Right kidney (tissue), 1 donor: ENCODE measurements around the gene LMX1B.
A peak's percentile ranks its signal among the peaks of the same experiment; 100 is the strongest.

Experiments used
- DNase-seq: peaks from one replicate; pipeline ENCODE4 v3.0.0-alpha.2; 2016

The LMX1B gene

DNA sequence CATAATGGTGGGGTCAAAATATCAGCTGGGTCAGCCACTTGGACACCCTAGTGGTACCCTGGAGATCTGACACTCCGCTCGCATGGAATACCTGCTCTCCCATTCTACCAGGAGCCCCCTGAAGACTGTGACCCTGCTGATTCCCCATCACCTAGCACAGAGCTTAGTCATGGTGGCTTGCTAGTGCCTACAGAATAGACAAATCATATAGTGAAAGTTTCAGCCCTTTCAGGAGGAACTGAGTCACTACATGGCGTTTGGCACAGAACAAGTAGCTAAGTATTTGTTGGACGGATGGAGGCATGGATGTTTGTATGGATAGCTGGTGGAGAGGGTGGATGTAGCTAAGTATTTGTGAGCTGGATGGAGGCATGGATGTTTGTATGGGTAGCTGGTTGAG is 65.3 kb downstream of the LMX1B start:
- no peak for DNase-seq

DNA sequence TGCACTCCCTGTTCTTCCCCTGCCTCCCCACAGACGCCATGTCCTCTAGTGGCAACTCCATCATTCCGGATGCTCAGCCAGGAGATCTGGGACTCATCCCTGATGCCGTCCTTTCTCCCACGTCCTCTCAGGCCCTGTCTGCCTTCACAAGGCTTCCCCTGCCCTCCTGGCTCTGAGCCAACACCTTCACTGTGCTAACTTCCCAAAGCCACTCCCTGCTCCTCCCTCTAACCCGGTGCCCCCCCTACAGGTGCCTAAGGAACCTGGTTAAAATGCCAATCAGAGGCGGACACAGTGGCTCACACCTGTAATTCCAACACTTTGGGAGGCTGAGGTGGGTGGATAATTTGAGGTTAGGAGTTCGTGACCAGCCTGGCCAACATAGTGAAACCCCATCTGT is 67.6 kb downstream of the LMX1B start:
- DNase-seq: no peak

DNA sequence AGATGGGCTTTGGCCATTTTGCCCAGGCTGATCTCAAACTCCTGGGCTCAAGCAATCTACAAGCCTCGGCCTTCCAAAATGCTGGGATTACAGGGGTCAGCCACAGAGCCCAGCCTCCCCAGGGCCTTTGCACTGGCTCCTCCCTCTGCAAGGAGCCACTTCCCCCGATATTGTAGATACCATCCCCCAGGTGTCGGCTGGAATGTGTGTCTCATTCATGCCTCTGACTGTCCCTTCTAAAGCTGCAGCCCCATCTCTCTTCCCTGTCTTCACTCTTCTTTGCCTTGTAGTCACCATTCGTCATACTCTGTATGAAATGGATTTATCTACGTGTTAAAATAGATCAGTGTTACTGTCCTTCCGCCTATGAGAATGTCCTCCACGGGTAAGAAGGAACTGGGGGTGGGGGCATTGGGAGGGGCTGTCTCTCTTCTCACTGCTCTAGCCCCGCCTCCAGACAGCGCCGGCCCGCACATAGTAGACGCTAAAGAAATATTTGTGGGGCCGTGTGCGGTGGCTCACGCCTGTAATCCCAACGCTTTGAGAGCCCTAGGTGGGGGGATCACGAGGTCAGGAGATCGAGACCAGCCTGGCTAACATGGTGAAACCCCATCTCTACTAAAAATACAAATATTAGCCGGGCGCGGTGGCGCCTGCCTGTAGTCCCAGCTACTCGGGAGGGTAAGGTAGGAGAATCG is 68.5 kb downstream of the LMX1B start:
- DNase-seq: no peak

DNA sequence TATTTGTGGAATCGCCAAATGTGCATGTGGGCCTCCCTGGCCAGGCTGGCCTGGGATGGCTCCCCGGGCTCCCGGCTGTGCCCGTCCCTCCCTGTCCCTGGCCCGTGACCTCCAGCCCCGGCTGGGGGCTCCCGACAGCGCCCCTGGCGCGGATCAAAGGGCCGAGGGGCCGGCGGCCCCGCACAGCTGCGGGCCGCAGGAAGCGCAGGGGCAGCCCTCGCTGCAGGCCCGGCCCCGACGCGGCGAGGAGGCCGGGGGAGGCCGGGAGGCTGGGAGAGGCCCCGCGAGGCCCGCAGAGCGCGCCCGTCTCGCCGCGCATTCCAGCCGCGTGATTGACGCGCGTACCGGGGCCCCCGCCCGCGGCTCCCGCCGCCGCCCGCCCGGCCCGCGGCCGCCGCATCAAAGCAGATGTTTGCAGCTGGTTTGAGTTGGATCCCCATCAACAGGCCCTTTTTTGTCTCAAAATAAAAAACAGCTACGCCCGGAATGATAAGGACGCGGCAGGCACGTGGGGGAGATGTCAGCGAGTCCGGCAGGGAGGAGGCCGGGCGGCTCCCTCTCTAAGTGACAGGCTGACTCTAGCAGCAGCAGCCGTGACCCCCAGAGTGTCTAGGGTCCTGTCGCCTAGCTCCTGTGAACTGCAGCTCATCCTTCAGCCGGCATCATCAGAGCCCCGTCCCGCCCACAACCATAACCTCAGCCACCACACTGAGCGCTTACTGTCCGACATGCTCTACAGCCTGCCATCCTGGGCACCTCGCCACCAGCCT is 69.4 kb downstream of the LMX1B start:
- DNase-seq: peak; percentile 60

DNA sequence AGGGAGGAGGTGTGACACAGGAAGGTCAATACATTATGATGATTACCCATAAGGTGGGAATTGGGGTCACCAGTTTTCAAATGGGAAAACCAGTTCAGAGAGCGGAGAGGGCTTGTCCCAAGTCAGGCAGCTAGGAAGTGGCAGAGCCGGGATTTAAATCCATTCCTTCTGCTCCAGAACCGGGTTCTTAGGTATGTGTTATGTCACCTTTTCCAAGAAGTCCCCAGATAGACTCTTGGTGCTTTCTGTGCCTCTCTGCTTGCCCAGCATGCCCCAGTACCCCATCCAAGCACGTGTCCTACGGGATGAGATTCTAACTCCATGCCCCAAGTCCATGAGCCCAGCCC is 69.9 kb downstream of the LMX1B start:
- no peak for DNase-seq

DNA sequence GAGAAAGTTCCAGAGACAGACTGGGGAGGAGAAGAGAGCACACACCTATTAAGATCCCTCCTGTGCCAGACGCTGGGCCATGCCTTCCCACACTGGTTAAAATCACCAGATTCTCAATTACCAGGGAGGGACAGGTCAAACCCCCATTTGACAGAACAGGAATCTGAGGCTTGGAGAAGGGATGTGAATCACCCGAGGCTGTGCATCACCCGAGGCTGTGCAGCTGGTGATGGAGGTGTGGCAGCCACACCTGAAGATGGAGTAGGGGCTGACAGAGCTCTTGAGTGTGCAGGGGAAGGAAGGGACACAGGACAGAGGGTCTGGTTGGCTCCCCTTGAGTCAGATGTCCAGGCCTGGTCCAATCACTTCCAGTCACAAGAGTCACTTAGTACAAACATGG is 70.6 kb downstream of the LMX1B start:
- no peak for DNase-seq

DNA sequence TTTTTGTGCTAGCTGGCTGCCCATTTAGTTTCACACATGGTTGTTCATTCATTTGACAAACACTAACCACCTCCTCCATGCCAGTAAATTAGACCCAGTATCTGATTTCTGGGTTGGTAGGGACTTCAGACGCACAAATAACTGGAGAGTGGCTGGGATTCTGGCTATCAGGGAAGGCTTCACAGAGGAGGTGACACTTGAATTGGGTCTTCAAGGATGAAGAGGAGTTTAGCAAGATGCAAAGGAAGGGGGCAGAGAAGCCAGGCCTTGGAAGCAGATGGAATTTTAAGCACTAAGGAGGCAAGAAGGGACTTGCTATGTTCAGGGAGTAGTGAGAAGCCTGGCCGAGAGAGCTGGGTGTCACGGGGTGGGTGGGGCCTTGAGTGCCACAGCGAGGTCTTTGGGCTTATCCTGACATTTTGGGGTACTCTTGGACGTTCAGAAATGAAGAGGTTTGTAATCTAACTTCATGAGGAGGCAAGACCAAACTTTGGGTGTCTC is 71.3 kb downstream of the LMX1B start:
- DNase-seq: no peak

- no peak for DNase-seq
These were observed 74.3 kb downstream of the LMX1B start for GRCh38 chr9:126687930-126688461.

DNA sequence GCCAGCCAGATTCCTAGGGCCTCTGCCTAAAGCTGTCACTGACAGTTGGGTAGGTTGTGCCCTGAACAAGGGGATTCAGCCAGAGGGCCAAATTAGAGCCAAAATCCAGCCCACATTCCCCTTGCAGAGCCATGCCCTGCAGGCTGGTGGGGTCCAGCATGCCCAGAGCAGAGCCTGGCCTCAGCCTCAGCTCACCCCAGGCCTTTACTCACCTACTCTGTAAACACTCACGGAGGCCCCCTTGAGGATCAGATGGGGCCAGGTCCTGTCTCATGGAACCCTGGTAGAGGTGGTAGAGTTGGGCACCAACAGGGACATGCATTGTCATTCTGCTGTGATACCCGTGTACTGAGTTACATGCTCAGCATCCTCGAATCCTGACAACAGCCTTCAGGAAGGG is 74.9 kb downstream of the LMX1B start:
- no peak for DNase-seq

GRCh38 chr9:126689027-126689825 is 75.5 kb downstream of the LMX1B start:
- DNase-seq: no peak

- DNase-seq: peak; percentile 64
These were observed 76.8 kb downstream of the LMX1B start for GRCh38 chr9:126690431-126691051.

DNA sequence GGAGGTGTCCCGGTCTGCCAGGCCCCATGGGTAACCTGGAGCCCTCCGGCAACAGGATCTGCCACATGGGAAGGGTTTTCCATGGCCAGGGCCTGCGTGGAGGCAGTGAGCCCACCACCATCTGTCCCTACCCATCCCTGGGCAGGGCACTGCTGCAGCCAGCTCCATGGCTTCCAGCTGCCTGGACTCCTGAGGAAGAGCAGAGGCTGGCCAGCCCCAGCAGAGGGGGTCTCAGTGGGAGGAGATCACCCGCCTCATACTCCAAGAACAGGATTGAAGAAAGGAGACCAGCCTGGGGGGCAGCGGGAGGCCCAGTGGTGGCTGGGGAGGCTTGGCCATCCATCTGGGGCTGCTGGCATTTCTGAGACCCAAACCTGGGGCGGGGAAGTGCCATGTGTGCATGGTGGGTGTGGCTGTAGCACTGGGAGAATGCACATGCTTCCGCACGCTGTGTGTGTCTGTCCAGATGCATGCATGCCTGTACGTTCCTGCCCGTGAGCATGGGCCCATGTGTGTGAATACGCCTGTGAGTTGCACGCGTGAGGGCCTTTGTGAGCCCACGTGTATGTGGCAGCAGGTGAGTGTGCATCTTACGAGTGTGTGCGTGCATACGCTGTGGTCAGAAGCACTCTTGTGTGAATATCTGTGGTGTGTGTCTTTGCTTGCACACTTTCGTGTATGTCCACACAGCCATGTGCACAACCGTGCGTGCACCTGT is 78.5 kb downstream of the LMX1B start:
- DNase-seq: no peak

DNA sequence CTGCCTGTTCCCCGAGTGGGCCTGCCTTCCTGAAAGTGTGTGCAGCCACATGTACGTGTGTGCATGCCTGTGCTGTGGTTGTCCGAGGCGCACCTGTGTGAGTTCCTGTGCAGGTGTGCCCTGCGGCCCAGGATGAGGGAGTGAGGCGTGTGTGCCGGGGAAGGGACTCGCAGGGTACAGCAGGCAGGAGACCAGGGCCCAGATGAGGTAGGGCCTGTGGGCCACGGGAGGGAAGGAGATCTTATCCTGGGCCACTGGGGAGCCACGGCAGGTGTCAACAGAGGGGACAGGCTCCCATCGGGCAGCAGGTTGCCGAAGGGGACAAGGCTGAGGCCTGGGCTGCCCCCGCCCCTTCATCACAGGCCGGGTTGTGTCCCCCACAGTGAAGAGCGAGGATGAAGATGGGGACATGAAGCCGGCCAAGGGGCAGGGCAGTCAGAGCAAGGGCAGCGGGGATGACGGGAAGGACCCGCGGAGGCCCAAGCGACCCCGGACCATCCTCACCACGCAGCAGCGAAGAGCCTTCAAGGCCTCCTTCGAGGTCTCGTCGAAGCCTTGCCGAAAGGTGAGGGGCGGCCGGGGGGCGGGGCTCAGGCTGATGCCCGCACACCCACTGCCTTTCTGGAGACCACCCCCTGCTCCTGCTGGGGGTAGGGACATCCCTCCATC is 79.2 kb downstream of the LMX1B start:
- DNase-seq: no peak

DNA sequence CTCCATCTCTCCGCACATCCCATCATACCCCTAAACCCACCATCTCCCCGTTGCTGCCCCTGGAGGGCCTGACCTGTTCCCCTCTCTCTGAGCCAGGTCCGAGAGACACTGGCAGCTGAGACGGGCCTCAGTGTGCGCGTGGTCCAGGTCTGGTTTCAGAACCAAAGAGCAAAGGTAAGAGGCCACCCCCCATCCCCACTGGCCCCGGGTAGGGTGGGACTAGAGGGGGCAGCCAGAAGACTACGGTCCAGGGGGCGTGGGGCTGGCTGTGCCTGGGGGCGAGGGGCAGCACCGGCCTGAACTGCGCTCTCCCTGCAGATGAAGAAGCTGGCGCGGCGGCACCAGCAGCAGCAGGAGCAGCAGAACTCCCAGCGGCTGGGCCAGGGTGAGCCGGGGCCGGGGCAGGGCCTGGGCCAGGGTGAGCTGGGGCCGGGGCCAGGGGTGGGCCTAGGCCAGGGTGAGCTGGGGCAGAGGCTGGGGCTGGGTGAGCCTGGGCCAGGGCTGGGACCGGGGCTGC is 79.8 kb downstream of the LMX1B start:
- no peak for DNase-seq

- DNase-seq: no peak
These were observed 80.7 kb downstream of the LMX1B start for GRCh38 chr9:126694206-126695081.

GRCh38 chr9:126695186-126695585 is 81.5 kb downstream of the LMX1B start:
- no peak for DNase-seq

- DNase-seq: no peak
These were observed 82.1 kb downstream of the LMX1B start for GRCh38 chr9:126695701-126696400.

DNA sequence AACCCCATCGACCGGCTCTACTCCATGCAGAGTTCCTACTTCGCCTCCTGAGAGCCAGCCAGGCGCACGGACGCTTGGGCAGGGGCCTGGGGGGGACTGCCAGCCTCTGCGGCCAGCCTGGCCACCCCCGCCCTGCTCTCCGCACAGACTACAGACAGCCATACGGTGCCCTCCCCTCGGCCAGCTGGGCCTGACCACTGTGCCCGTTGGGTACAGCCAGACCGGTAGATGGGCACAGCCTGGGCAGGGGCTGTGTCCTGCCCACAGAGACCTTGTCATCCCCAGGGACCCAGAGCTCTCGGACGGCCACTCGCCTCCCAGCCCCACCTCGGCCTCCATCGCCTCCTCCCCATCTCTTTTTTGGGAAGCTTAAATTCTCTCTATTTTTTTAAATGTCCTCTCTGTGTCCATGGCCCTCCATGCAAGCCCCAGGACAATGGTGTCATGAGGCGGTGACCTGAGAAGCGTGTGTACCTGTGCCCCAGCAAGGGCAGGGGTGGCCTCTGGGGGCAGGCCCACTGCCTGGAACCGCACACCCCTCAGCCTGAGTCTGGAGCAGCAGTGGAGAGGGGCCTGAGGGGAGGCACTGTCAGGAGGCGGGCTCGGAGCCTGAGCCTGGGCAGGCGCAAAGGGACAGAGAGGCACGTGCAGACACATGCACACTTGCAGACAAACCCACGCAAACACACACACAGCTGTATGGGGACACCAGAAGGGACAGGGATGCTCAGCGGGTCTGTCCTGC is 82.8 kb downstream of the LMX1B start:
- no peak for DNase-seq
